DOHH2 (cell line): ENCODE results near the gene LRPPRC.

Source experiments
- H3F3A ChIP-seq: fragments of 200-600 bp; sonication (generic), shearing (Covaris generic); 2 replicates; pipeline ENCODE4 v1.6.0; 2016; ENCODE audit warnings: antibody characterized with exemption, mild to moderate bottlenecking; ENCODE audit not compliant: control insufficient read depth, insufficient read depth
- H3K27ac ChIP-seq: fragments of 200-600 bp; sonication (generic); 2 replicates; pipeline ENCODE4 v1.5.1; 2014; ENCODE audit warnings: low read depth, mild to moderate bottlenecking, low read length, moderate library complexity
- H3K27me3 ChIP-seq: fragments of 200-600 bp; sonication (generic); 2 replicates; pipeline ENCODE4 v1.6.1; 2014; ENCODE audit warnings: mild to moderate bottlenecking, low read length, mixed read lengths; ENCODE audit not compliant: control insufficient read depth
- H3K36me3 ChIP-seq: fragments of 200-600 bp; sonication (generic); 2 replicates; pipeline ENCODE4 v1.6.1; 2014; ENCODE audit warnings: mild to moderate bottlenecking, low read length, moderate library complexity, mixed read lengths; ENCODE audit not compliant: control insufficient read depth
- H3K4me1 ChIP-seq: fragments of 200-600 bp; sonication (generic); 2 replicates; pipeline ENCODE4 v1.6.1; 2014; ENCODE audit warnings: mild to moderate bottlenecking, low read length, mixed read lengths; ENCODE audit not compliant: control insufficient read depth
- H3K4me2 ChIP-seq: fragments of 200-600 bp; sonication (generic); 2 replicates; pipeline ENCODE4 v1.6.0; 2014; ENCODE audit warnings: mild to moderate bottlenecking, low read length, moderate library complexity
- H3K4me3 ChIP-seq: fragments of 200-600 bp; sonication (generic); 2 replicates; pipeline ENCODE4 v1.5.1; 2014; ENCODE audit warnings: mild to moderate bottlenecking, low read length, mixed read lengths
- H3K79me2 ChIP-seq: fragments of 200-600 bp; sonication (generic); 2 replicates; pipeline ENCODE4 v1.6.1; 2014; ENCODE audit warnings: mild to moderate bottlenecking, low read length, mixed read lengths; ENCODE audit not compliant: control insufficient read depth
- H3K9me2 ChIP-seq: fragments of 200-600 bp; sonication (generic); replicated peaks from 2 replicates; pipeline ENCODE4 v1.6.1; 2014; ENCODE audit warnings: mild to moderate bottlenecking, low read length, mixed read lengths; ENCODE audit not compliant: control insufficient read depth
- H3K9me3 ChIP-seq: fragments of 200-600 bp; sonication (generic); 2 replicates; pipeline ENCODE4 v1.6.1; 2014; ENCODE audit warnings: antibody characterized with exemption, low read length, mixed read lengths; ENCODE audit not compliant: control insufficient read depth, insufficient read depth
- H4K20me1 ChIP-seq: fragments of 200-600 bp; sonication (generic); 2 replicates; pipeline ENCODE4 v1.6.0; 2014; ENCODE audit warnings: low read depth, mild to moderate bottlenecking, antibody characterized with exemption, low read length, moderate library complexity; ENCODE audit not compliant: control insufficient read depth, insufficient read depth
- CTCF ChIP-seq: fragments of 200-600 bp; sonication (generic); IDR thresholded peaks from one replicate; pipeline ENCODE4 v1.5.1; 2014; ENCODE audit warnings: antibody characterized with exemption, mild to moderate bottlenecking, low read depth, low read length; ENCODE audit not compliant: poor library complexity, severe bottlenecking
- EZH2phosphoT487 ChIP-seq: fragments of 200-600 bp; sonication (generic); IDR thresholded peaks from 2 replicates; pipeline ENCODE4 v1.6.1; 2017; ENCODE audit warnings: borderline replicate concordance, mild to moderate bottlenecking, antibody characterized with exemption, low read length, moderate library complexity, mixed read lengths

LRPPRC gene

GRCh38 chr2:43874776-43875451, 120.9 kb downstream of the LRPPRC start:
- Histone ChIP-seq H3K36me3 (no peaks in the 10 kb centered on the region), H3K9me3 (no peaks in the 10 kb centered on the region), H3K4me1 (no peaks in the 10 kb centered on the region), H3K9me2 (no peaks in the 10 kb centered on the region), H3K27ac (no peak overlapping the region), H3F3A (no peaks in the 10 kb centered on the region), H3K4me3 (no peak overlapping the region), H4K20me1 (no peaks in the 10 kb centered on the region), H3K4me2 (no peak overlapping the region), H3K27me3 (no peaks in the 10 kb centered on the region), H3K79me2 (no peaks in the 10 kb centered on the region)
- no peak for TF ChIP-seq EZH2phosphoT487
- no peak for TF ChIP-seq CTCF

- no peaks in the 10 kb centered on the region for H3K9me3 ChIP-seq
- H3K27me3 ChIP-seq, result no peaks in the 10 kb centered on the region; the same call in 1 of the 2 replicates
- no peaks in the 10 kb centered on the region for H4K20me1 ChIP-seq
- no peak overlapping the region for H3K27ac ChIP-seq
- no peaks in the 10 kb centered on the region for H3K79me2 ChIP-seq
- TF ChIP-seq EZH2phosphoT487 (no peak), CTCF (no peak)
- H3K4me1 ChIP-seq, result no peaks in the 10 kb centered on the region
- no peak overlapping the region for H3K4me3 ChIP-seq
- H3F3A ChIP-seq, result no peaks in the 10 kb centered on the region
- H3K9me2 ChIP-seq, result no peaks in the 10 kb centered on the region
- no peak overlapping the region for H3K4me2 ChIP-seq
- no peaks in the 10 kb centered on the region for H3K36me3 ChIP-seq
Measured at GRCh38 chr2:43872151-43872550, 123.6 kb downstream of the LRPPRC start.

GRCh38 chr2:43855292-43855691, 140.5 kb downstream of the LRPPRC start:
- H3K27me3 ChIP-seq, result peaks cover 4% of the 10 kb centered on the region
- no peaks in the 10 kb centered on the region for H3K9me3 ChIP-seq
- no peaks in the 10 kb centered on the region for H3K79me2 ChIP-seq
- H3K27ac ChIP-seq, result no peak overlapping the region
- no peaks in the 10 kb centered on the region for H3K36me3 ChIP-seq
- no peak for TF ChIP-seq CTCF
- H4K20me1 ChIP-seq, result no peaks in the 10 kb centered on the region
- H3F3A ChIP-seq, result no peaks in the 10 kb centered on the region
- no peaks in the 10 kb centered on the region for H3K4me1 ChIP-seq
- no peak overlapping the region for H3K4me3 ChIP-seq
- no peaks in the 10 kb centered on the region for H3K9me2 ChIP-seq
- no peak overlapping the region for H3K4me2 ChIP-seq
